HG02943 (cell line): ENCODE measurements around the gene TRAPPC3.
"Not testable (repeated sequence)": the region's sequence is repeated elsewhere in the genome, so short reads cannot be mapped to it uniquely, and the experiment has no call there.

ENCODE experiments used
- ATAC-seq: cut with Tn5 transposase; IDR thresholded peaks from one replicate; pipeline ENCODE4 v1.9.1; 2021; ENCODE audit warnings: mild to moderate bottlenecking, low read depth, moderate library complexity; ENCODE audit not compliant: unreplicated experiment

Gene TRAPPC3

GRCh38 chr1:36166938-36167905, 17.9 kb upstream of the TRAPPC3 start:
- no peak for ATAC-seq

GRCh38 chr1:36166136-36166535, 16.9 kb upstream of the TRAPPC3 start:
- no peak for ATAC-seq

GRCh38 chr1:36165145-36165544, 15.9 kb upstream of the TRAPPC3 start:
- ATAC-seq: no peak

DNA sequence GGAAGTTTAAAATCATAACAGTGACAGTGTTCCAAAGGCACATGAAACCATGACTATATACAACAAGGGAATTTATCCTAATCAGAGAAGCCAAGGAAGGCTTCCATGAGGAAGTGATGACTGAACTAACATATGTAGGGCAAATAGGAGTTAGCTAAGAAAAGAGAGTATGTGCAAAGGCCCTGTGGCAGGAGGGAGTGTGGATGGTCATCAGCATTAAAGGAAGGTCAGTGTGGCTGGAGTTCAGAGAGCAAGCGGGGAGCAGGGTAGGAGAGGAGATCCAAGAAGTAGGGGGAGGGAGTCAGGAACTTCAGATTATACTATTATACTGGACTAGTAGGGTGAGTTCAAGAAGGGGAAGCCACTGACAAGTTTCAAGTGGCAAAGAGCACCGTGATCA, 15.1 kb upstream of the TRAPPC3 start:
- no peak for ATAC-seq

DNA sequence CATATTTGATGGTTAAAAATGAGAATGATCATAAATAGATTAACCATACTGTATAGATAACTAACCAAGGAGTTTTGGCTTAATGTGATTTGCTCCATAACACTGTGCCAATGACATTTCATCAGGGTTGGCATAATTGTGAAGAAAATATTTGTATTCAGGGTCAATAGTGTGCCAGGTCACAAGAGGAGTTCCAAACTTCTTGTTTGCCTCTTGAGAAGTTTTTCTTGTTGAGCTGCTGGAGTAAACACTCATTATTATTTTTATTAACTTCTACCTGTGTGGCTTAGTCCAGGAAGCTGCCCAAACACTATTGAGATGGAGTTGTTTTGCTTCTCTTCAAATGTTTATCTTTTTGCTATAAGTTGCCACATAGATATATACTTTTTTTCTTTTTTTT, 14.1 kb upstream of the TRAPPC3 start:
- ATAC-seq: no peak

DNA sequence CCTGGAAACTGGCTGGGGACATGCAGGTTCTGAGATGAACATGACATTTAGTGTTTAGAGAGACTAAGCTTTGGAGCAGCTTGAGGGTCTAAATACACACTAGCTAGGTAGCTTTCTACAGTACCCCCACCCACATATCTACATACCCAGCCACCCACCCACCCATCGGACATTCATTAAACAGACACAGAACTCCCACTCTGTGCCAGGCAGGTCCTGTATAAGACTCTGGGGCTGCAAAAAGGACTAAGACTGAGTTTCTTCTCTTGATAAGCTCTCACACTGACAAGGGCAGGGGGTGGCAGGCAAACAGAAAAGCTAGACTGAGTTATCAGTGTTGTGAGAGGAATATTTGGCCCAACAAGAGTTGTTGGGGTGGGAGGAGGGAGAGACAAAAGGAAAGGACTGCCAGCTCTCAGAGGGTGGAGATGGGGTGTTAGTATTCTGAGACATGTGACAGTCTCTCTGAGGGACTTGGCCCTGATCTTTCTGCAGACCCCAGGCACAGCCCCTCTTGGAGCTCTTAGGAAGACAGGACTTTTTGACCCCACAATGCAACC, 13.5 kb upstream of the TRAPPC3 start:
- ATAC-seq: no peak

- ATAC-seq: no peak
Measured at GRCh38 chr1:36161641-36162531, 12.6 kb upstream of the TRAPPC3 start.

DNA sequence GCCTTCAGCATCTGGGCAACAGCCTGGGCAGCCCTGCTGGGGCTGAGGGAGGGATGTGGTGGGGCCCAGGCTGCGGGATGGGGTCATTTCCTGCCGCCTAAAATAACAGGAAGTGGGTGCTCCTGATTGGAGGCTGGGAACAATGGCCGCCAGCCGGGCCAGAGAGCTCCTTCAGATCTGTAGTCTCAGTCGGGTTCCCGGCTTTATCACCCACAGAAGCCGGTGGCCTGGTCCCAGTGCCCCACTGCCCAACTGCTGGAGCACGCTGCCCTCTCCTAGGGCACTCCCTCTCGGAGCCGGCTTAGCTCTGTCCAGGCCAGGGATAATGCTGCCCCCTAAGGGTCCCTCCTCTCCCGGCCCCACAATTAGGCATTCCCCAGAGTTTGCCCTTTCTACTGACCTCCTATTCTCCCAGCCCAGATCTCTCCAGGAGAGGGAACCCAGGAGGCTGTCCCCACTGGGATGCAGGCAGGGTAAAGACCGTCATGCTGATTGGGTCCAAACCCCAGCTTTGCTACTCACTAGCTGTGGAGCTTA, 11.7 kb upstream of the TRAPPC3 start:
- ATAC-seq: no peak

DNA sequence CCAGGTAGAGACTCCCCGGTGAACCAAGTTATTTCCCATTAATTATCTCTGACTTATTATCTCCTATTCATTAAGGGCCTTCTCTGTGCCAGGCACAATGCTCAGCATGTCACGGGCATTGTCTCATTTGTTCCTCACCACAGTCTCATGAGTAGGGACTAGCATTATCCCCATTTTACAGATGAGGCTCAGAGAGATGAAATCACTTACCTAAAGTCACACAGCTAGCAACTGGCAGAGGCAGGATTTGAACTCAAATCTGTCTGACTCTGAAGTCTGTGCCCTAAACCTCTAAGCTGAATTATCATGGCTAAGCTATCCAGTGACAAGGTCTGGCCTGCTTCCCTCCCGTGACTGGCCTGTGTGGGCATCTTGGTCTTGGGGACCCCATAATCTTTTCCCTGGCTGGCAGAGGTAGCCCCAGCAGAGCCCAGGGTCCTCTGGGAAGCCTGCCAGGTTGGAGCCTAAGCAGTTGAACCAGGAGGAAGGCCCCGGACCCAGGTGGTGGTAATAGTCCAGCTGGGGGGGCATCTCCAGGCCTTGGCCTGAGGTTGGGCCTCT, 11.2 kb upstream of the TRAPPC3 start:
- ATAC-seq: no peak

DNA sequence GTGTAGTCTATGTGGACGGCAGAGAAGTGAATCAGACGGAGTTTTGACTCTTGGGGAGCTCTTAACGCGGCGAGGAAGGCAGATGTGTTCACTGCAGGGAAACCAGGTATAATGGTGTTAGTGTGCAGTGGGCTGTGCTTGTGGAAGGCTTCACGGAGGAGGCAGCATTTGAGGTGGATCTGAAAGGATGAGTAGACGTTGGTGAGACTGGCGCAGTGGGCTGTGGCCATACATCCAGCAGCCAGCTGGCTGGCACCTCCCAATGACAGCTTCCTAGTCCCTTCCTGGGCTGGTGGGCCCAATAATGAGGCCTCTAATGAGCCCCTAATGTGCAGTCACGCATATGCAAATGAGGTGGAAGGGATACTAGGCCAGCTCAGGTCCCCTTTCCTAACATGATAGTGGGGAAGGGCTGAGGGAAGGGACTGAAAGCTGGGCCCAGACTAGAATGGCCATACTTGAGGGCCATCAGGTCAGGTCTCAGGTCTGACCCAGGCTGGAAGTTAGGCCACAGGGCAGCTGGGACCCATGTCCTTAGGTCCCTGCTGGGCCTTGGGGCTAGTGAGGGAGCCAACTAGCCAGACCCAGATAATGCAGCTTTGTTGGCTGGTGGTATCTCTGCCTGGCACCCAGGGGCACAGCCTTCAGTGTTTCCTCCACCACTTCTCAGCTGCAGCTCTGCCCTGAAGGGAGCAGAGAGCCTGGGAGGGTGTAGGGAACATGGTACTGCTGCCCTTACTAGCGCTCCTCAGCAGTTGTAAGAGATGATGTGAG, 10.5 kb upstream of the TRAPPC3 start:
- no peak for ATAC-seq

DNA sequence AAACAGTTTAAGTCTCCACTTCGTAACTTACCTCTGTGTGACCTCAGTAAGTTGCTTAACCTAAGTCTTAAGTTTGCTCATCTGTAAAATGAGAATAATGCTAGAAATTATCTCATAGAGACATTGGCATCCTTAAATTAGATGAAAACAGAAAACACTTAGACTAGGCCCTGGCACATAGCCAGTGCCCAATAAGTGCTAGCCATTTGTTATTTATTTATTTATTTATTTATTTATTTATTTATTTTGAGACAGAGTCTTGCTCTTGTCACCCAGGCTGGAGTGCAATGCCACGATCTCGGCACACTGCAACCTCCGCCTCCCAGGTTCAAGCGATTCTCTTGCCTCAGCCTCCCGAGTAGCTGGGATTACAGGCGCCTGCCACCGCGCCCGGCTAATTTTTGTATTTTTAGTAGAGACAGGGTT, 9.6 kb upstream of the TRAPPC3 start:
- ATAC-seq: not testable (repeated sequence)

DNA sequence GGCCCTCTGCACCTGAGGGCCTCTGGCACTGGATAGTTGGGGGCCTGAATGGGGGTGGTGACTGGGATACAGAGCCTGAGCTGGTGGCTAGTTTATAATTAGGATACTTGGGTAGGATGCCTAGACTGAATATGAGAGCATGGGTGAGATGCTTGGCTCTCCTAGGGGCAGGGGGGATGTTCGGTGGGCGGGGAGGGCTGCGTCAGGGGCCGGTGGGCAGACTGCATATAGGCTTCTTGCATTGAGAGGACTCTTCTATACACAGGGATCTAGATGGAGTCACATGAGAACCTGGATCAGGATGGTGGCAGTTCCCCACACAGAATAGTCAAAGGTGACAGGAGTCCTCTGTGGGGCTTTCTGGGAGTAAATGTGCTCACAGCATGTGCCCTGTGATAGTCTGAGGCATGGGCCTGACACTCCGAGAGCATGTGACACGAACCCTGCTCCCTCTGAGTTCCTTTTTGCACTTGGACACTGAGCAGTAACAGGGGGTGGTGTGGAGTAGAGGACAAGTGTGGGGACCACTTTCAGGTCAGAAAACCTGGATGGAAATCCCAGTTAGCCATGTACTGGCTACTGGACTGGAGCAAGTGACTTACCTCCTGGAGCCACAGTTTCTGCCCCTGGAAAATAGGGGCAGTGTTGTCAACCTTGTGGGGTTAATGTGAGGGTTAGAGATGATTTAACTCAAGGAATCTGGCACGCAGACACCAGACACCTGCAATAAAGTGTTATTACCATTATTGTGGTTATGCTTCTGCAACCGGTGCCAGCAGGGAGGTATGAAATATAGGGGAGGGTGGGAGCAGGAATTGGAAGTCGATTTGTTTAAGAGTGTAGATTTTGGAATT, 8.9 kb upstream of the TRAPPC3 start:
- no peak for ATAC-seq

- no peak for ATAC-seq
Measured at GRCh38 chr1:36157115-36157903, 8.0 kb upstream of the TRAPPC3 start.

DNA sequence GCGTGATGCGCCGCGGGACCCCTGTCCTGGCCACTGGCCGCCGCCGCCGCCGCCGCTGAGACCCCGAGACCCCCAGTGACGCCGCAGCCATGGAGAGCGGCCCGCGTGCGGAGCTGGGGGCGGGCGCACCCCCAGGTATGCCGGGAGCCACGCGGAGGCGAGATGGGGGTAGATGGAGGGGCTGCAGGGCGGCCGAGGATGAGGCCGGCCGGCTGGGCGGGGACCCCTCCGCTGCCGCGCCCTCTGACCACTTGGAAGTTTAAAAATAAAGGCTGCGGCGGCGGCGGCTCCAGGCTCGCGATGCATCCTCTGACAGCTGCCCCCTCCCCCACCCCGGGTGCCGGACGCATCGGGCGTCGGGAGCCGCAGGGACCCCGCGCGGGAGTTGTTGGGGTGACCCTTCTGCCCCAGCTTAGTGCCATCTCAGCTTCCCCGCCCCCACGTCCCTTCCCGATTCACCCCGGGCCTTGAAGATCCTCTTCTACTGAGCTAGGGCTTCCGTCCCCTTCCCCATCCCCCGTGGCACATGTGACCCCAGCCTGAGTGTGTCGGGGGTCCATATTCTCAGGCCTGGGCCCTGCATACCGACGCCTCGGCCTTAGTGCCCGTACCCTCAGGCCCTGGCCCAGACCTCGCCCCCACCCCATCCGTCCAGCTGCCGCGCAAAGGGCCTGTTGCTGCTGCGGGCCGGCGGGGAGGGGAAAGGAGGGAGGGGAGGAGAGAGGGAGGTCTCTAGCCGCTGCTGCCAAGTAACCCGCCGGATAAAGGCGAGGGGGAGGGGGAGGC, 7.2 kb upstream of the TRAPPC3 start:
- no peak for ATAC-seq

DNA sequence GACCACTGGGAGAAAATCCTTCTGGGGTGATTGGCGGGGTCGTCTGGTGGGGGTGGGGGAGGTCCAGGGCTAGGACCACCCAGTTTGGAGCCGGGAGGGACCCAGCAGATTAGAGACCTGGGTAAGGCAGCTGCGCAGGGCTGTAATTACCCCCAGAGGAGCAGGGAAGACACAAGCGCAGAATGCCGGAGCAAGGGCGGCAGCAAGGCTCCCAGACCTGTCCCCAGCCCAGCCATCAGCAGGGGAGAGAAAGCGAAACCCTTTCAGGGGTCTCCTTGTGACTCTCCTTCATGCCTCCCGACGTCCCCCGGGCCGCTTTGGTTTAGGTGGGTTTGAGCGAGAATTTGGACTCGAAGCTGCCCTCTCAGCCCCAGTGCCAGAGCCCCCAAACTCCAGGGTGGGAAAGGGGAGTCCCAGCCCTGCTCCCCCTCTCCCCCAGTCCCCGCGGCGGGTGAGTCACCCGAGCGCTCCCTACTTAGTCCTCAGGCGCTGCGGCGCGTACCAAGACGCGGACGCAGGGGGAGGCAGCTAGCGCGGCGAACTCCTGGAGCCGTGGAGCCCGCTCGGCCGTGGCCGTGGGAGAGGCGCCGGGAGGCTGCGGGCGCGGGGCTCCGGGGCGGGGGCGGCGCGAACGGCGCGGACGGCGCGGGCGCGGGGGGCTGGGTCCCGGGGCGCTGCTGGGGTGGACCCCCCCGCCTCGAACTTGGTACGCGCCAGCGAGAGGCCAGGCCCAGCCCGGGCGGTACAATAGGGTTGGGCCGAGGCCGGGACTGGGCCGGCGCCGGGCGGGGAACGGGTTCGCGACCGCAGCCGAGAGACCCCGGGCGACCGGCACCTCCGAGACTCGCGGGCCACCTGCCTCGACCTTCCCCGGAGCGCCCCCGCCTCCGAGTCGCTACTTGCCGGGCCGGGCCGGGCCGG, 6.4 kb upstream of the TRAPPC3 start, which contains the start of gene MAP7D1:
Gene MAP7D1 (plus strand): TSS at position 753 of the 921 bp plus-strand sequence. CDS start 258 bp downstream, outside the sequence.
- no peak for ATAC-seq
